ENCODE results near the gene NOTUM. TPM values are rescaled to one million over a fixed set of nuclear protein-coding genes. Genes with fewer than 3 reads are reported as not detected.
A peak's percentile ranks its signal among the peaks of the same experiment; 100 is the strongest.

NOTUM gene
- total and polyA plus RNA-seq, 9 of the 15 experiments (the other 6 are each of a cell fraction or from before 2014, with no cell fraction given): 0.03 to 14.0 (median 4.1) TPM

DNA sequence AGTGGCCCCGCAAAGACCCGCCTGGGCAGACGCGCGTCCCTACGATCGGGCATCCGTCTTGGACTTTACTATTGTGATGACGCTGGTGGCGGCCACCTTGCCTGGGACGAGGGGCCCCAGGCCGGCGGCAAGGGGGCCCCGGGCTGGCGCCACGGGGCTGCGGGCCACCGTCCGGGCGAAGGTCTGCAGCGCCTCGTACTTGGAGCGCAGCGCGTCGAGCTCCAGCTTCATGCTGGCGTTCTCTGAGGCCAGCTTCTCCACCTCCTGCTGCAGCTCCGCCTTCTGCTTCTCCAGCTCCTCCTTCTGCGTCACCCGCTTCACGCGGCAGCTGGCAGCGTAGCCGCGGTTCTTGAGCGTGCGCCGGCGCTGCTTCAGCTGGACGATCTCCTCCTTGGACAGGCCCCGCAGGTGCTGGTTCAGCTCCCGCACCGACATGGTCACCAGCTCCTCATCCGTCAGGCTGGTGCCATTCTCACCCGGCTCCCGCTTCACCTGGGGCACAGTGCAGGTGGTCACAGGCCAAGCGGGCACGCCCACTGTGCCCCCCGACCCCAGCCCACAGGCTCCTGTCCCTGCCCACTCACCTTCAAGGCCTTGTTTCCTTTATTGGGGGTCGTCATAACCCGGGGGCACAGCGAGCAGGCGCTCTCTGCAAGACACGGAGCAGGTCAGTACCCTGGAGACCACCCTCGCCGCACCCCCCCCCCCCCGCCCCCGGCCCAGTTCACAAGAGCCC lies 38.3 kb downstream of the NOTUM start (continued):
- TF ChIP-seq JUND (IDR thresholded peaks at IDR 0.05; ENCODE audit: borderline replicate concordance, low read depth, low read length) (peak; percentile 35; the same call in 1 of the 2 replicates), JUND (tag; IDR thresholded peaks at IDR 0.05; ENCODE audit: borderline replicate concordance, low read depth, low read length) (peak; percentile 31; the same call in 1 of the 3 replicates), CREM (IDR thresholded peaks at IDR 0.05; ENCODE audit: low read depth) (peak; percentile 87), MCM7 (IDR thresholded peaks at IDR 0.05) (no peak), SOX6 (IDR thresholded peaks at IDR 0.05) (0 out of 2 replicates have a peak, but pooled peaks have one; percentile 21), E2F8 (IDR thresholded peaks at IDR 0.05; ENCODE audit: low read depth, partially characterized antibody) (no peak), ZBTB34 (CRISPR knock-in tag; IDR thresholded peaks at IDR 0.05) (no peak), U2AF1 (optimal IDR thresholded peaks at IDR 0.05; ENCODE audit: low read depth, low read length) (no peak), ZNF140 (CRISPR knock-in tag; IDR thresholded peaks at IDR 0.05) (no peak), BRD4 (IDR thresholded peaks at IDR 0.05) (no peak), NFE2 (IDR thresholded peaks at IDR 0.05; ENCODE audit: low read depth) (no peak), BRF1 (IDR thresholded peaks at IDR 0.05; ENCODE audit: borderline replicate concordance, extremely low read depth, insufficient read length) (no peak), PRMT5 (CRISPR knock-in tag; IDR thresholded peaks at IDR 0.05) (no peak), ATF7 (IDR thresholded peaks at IDR 0.05) (peak; percentile 18; the same call in 1 of the 2 replicates), RB1 (IDR thresholded peaks at IDR 0.05; ENCODE audit: low read depth) (peak; percentile 56), ZBTB43 (CRISPR knock-in tag; IDR thresholded peaks at IDR 0.05) (no peak), MAX (CRISPR knock-in tag; IDR thresholded peaks at IDR 0.05) (no peak)
- TF ChIP-seq, protein P1, sequence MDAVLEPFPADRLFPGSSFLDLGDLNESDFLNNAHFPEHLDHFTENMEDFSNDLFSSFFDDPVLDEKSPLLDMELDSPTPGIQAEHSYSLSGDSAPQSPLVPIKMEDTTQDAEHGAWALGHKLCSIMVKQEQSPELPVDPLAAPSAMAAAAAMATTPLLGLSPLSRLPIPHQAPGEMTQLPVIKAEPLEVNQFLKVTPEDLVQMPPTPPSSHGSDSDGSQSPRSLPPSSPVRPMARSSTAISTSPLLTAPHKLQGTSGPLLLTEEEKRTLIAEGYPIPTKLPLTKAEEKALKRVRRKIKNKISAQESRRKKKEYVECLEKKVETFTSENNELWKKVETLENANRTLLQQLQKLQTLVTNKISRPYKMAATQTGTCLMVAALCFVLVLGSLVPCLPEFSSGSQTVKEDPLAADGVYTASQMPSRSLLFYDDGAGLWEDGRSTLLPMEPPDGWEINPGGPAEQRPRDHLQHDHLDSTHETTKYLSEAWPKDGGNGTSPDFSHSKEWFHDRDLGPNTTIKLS (IDR thresholded peaks at IDR 0.05; ENCODE audit: borderline replicate concordance, low read depth): peak; percentile 50; the same call in 1 of the 2 replicates
- TF ChIP-seq, protein P2, sequence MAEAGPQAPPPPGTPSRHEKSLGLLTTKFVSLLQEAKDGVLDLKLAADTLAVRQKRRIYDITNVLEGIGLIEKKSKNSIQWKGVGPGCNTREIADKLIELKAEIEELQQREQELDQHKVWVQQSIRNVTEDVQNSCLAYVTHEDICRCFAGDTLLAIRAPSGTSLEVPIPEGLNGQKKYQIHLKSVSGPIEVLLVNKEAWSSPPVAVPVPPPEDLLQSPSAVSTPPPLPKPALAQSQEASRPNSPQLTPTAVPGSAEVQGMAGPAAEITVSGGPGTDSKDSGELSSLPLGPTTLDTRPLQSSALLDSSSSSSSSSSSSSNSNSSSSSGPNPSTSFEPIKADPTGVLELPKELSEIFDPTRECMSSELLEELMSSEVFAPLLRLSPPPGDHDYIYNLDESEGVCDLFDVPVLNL (CRISPR knock-in tag; IDR thresholded peaks at IDR 0.05; ENCODE audit: low read depth): no peak
- TF ChIP-seq, protein P3, sequence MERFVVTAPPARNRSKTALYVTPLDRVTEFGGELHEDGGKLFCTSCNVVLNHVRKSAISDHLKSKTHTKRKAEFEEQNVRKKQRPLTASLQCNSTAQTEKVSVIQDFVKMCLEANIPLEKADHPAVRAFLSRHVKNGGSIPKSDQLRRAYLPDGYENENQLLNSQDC (CRISPR knock-in tag; IDR thresholded peaks at IDR 0.05): no peak
